GM21526 (cell line): ENCODE data around the gene CEP164.

Experiments
- ATAC-seq: cut with Tn5 transposase; IDR thresholded peaks from one replicate; pipeline ENCODE4 v1.9.1; 2021; ENCODE audit warnings: moderate library complexity; ENCODE audit not compliant: unreplicated experiment, low FRiP score

The CEP164 gene

GRCh38 chr11:117356126-117356890 is 28.7 kb downstream of the CEP164 start:
- ATAC-seq, result no peak

GRCh38 chr11:117361432-117361831 is 33.8 kb downstream of the CEP164 start:
- ATAC-seq, result no peak

GRCh38 chr11:117366248-117366647 is 38.6 kb downstream of the CEP164 start:
- no peak for ATAC-seq

GRCh38 chr11:117366875-117367274 is 39.2 kb downstream of the CEP164 start:
- no peak for ATAC-seq

- ATAC-seq, result no peak
Measured at GRCh38 chr11:117369534-117369933, 41.9 kb downstream of the CEP164 start.

GRCh38 chr11:117371453-117371852 is 43.8 kb downstream of the CEP164 start:
- no peak for ATAC-seq

GRCh38 chr11:117374316-117375055 is 46.8 kb downstream of the CEP164 start:
- no peak for ATAC-seq

GRCh38 chr11:117375960-117376359 is 48.3 kb downstream of the CEP164 start:
- no peak for ATAC-seq

GRCh38 chr11:117376517-117376916 is 48.9 kb downstream of the CEP164 start:
- ATAC-seq, result no peak

GRCh38 chr11:117378976-117379865 is 51.6 kb downstream of the CEP164 start:
- no peak for ATAC-seq

- ATAC-seq, result no peak
Measured at GRCh38 chr11:117380676-117381075, 53.0 kb downstream of the CEP164 start.

- ATAC-seq, result no peak
Measured at GRCh38 chr11:117381481-117382387, 54.1 kb downstream of the CEP164 start.

- ATAC-seq, result no peak
Measured at GRCh38 chr11:117382746-117383145, 55.1 kb downstream of the CEP164 start.

- ATAC-seq, result no peak
Measured at GRCh38 chr11:117384045-117384444, 56.4 kb downstream of the CEP164 start.

- ATAC-seq, result no peak
Measured at GRCh38 chr11:117385471-117385870, 57.8 kb downstream of the CEP164 start.

- ATAC-seq, result no peak
Measured at GRCh38 chr11:117385906-117386305, 58.3 kb downstream of the CEP164 start.

- ATAC-seq, result no peak
Measured at GRCh38 chr11:117387992-117388755, 60.5 kb downstream of the CEP164 start.

- ATAC-seq, result no peak
Measured at GRCh38 chr11:117390743-117391142, 63.1 kb downstream of the CEP164 start.

GRCh38 chr11:117391181-117391580 is 63.5 kb downstream of the CEP164 start:
- no peak for ATAC-seq
